ENCODE data around the gene KDM8.
A peak's percentile ranks its signal among the peaks of the same experiment; 100 is the strongest.

KDM8 gene

DNA sequence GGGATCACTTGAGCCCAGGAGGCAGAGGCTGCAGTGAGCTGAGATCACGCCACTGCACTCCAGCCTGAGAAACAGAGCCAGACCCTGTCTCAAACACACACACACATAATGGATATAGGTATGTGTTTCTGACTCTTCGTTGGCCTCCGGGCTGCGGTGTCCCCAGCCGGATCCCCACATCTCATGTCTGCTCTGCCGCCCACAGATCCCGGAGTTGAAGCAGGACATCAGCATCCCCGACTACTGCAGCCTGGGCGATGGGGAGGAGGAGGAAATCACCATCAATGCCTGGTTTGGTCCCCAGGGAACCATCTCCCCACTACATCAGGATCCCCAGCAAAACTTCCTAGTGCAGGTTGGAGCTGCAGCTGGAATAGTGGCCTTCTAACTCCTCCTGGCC lies 15.4 kb downstream of the KDM8 start:
- no peak for DNase-seq (ENCODE audit: extremely low read depth, low read depth)
- TF ChIP-seq, protein P1, sequence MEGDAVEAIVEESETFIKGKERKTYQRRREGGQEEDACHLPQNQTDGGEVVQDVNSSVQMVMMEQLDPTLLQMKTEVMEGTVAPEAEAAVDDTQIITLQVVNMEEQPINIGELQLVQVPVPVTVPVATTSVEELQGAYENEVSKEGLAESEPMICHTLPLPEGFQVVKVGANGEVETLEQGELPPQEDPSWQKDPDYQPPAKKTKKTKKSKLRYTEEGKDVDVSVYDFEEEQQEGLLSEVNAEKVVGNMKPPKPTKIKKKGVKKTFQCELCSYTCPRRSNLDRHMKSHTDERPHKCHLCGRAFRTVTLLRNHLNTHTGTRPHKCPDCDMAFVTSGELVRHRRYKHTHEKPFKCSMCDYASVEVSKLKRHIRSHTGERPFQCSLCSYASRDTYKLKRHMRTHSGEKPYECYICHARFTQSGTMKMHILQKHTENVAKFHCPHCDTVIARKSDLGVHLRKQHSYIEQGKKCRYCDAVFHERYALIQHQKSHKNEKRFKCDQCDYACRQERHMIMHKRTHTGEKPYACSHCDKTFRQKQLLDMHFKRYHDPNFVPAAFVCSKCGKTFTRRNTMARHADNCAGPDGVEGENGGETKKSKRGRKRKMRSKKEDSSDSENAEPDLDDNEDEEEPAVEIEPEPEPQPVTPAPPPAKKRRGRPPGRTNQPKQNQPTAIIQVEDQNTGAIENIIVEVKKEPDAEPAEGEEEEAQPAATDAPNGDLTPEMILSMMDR (IDR thresholded peaks at IDR 0.05; ENCODE audit: low read depth, low read length), result no peak

DNA sequence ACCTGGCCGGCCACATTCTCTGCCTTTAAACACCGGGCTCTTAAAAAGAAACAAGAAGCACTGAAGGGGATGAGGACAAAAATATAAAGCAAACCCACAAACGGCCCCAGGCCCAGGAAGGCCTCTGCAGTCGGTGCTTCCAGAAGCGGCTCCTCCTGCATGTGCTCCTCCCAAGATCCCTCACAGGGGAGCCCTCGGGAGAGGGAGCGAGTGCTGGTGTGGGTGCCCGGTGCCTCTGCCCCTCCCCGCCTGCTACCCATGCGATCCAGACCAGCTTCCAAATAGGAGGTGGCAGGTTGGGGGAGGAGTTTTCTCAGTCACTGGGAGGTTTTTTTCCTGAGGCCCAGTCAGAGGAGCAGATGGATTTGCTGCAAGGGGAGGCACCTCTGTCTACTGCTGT lies 15.8 kb downstream of the KDM8 start:
- TF ChIP-seq, protein P1 (IDR thresholded peaks at IDR 0.05; ENCODE audit: low read depth, low read length), result no peak
- no peak for DNase-seq (ENCODE audit: extremely low read depth, low read depth)

DNA sequence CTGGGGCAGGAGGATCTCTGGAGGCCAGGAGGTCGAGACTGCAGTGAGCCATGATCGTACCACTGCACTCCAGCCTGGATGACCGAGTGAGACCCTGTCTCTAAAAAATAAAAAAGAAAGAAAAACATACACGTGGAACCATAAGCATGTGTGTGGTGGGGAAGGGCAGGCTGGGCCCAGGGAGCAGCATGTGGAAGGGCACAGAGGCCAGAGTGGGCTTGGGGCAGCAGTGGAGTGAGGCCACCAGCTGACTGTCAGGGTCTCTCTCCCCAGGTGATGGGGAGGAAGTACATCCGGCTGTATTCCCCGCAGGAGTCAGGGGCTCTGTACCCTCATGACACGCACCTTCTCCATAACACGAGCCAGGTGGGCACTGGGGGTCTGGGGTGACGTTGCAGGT lies 16.8 kb downstream of the KDM8 start:
- TF ChIP-seq, protein P1 (IDR thresholded peaks at IDR 0.05; ENCODE audit: low read depth, low read length), result no peak

DNA sequence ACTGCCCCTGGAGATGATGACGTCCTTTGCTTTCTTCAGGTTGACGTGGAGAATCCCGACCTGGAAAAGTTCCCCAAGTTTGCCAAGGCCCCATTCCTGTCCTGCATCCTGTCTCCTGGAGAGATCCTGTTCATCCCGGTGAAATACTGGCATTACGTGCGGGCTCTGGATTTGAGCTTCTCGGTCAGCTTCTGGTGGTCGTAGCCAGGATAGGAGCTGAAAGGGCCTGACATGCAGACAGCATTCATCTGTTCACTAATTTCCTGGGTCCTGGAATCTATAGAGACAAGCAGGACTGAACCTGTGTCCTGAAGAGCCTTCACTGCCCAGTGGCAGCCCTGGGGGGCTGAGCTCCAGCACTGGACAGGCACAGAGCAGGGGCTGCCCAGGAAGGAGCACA lies 17.2 kb downstream of the KDM8 start:
- no peak for DNase-seq (ENCODE audit: extremely low read depth, low read depth)
- TF ChIP-seq, protein P1 (IDR thresholded peaks at IDR 0.05; ENCODE audit: low read depth, low read length), result no peak

More for the DNA sequence above, 16.8 kb downstream of the KDM8 start:
- DNase-seq (ENCODE audit: extremely low read depth, low read depth), result no peak

DNA sequence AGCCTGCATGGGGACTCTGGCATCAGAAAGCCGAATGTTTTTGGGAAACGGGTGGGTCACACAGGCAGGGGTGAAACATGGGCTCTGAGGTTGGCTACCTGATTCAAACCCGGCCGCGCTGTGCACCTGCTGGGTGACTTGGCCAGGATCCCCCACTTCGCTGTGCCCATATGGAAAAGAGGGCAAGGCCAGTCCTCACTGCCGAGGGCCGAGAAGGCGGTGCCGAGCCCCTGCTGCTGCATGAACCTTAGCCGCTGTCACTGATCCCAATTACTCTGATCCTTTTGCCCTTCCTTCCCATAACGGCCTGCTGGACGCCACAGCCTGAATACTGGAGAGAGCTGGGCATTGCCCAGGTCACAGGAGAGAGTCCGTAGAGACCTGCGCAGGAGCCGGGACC lies 17.7 kb downstream of the KDM8 start:
- TF ChIP-seq, protein P1 (IDR thresholded peaks at IDR 0.05; ENCODE audit: low read depth, low read length), result no peak
- no peak for DNase-seq (ENCODE audit: extremely low read depth, low read depth)

DNA sequence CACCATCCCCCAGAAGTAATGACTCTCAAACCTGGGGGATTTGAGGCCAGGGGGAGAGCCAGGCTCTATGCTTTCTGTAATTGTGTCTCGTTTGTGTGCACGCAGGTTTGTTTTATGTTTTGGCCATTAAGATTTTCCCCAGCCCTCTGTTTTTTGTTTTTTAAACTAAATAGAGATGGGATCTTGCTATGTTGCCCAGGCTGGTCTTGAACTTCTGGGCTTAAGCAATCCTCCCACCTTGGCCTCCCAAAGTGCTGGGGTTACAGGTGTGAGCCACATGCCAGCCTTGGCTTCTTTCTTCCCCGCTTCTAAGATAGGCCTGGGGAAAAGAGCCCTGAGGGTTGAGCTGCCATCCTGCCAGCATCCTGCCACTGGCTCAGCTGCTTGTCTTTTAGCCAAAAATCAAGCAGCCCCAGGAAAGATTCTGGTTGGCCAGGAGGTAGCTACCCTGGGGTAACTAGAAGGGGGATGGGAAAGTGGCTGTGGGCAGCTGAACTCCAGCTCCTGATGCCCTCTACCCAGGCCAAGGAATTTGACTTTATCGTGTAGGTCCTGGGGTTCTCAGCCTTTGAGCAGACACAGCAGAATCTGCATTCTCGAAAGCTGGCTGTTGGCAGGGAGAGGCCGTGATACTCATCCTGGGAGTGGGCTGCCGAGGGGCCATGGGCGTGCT lies 18.4 kb downstream of the KDM8 start:
- no peak for DNase-seq (ENCODE audit: extremely low read depth, low read depth)
- TF ChIP-seq, protein P1 (IDR thresholded peaks at IDR 0.05; ENCODE audit: low read depth, low read length), result no peak

DNA sequence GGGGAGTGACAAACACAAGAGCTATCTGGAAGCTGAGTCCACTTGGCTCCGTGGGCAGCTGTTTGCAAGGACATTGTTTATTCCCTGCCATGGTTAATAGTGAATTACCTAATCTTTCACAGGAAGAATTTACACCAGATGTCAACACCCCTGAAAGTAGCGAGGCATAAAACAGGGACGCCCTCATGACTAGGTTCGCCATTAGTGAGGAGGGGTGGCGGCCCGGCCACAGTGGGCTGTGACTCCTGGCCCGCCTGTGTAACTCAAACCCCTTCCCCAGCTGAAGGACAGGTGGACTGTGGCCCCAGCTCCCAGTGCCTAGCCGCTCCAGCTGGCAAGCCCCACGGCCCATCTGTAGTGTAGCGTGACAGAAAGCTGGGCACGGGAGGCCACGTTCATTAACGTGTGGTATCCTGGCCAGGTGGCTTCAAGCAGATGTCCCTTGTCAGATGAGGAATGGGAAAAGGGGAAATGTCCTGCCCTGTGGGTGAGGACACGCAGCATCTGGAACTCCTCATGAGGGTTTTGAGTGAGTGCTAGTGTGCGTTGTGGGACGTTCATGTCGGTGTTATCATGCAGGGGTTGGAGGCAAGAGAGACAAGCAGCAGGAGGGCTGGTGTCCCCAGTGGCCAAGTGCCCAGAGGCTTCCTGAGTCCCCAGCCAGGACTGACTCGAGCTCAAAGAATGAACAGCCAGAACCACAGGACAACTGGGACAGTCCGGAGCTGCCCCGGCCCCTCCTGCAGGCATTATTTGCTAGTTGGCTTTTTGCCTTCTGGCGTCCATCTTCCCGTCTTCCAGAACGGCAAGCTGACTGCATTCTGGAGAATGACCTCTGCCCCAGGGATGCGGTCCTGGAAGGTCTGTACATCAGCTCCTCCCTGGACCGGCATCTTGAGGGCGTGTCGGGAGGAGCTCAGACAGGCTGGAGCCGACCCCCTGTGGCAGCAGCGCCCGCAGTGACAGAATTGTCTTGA lies 19.2 kb downstream of the KDM8 start:
- DNase-seq (ENCODE audit: extremely low read depth, low read depth), result peak; percentile 63
- TF ChIP-seq, protein P1 (IDR thresholded peaks at IDR 0.05; ENCODE audit: low read depth, low read length), result no peak

All from AG09319 (cell line).